Measurements from ENCODE around the gene DIS3L2. TPM values are rescaled to one million over a fixed set of nuclear protein-coding genes. Genes with fewer than 3 reads are reported as not detected.

DIS3L2 gene
- total RNA-seq, 4 donors from 2014 or later = 16.1 to 26.7 (median 22.0) TPM

- WGBS = 92% methylated on average over 2 of the region's 2 CpGs
- no peaks in the 10 kb centered on the region for H3K4me1 ChIP-seq
- TF ChIP-seq EP300 (IDR thresholded peaks at IDR 0.05) (no peak), POLR2A (IDR thresholded peaks at IDR 0.05; ENCODE audit: low read depth) (no peak), CTCF (IDR thresholded peaks at IDR 0.05) (no peak), POLR2AphosphoS5 (IDR thresholded peaks at IDR 0.05) (no peak)
- DNase-seq (ENCODE audit: extremely low spot score) = no peak
- intact Hi-C loops (cut with DNase I) = no loop called here
- no peak overlapping the region for H3K27ac ChIP-seq (replicated peaks in 1 of 4)
- H3K36me3 ChIP-seq = no peaks in the 10 kb centered on the region
- no peak overlapping the region for H3K4me3 ChIP-seq
- H3K9me3 ChIP-seq = peaks cover 0 to 5% (median 0%) of the 10 kb centered on the region in 4 donors
- peaks cover 0 to 5% (median 0%) of the 10 kb centered on the region in 4 donors for H3K27me3 ChIP-seq
Measured at GRCh38 chr2:231951452-231952035, 10.0 kb upstream of the DIS3L2 start.

GRCh38 chr2:231955758-231956472, 5.6 kb upstream of the DIS3L2 start:
- H3K27ac ChIP-seq (replicated peaks in 1 of 4) = no peak overlapping the region
- WGBS = 96% methylated on average over 8 of the region's 8 CpGs
- DNase-seq (ENCODE audit: extremely low spot score) = no peak
- H3K27me3 ChIP-seq = no peaks in the 10 kb centered on the region
- peaks cover 0 to 5% (median 0%) of the 10 kb centered on the region in 4 donors for H3K9me3 ChIP-seq
- no peak overlapping the region for H3K4me3 ChIP-seq
- TF ChIP-seq EP300 (IDR thresholded peaks at IDR 0.05) (no peak), POLR2A (IDR thresholded peaks at IDR 0.05; ENCODE audit: low read depth) (no peak), CTCF (IDR thresholded peaks at IDR 0.05) (no peak), POLR2AphosphoS5 (IDR thresholded peaks at IDR 0.05) (no peak)
- intact Hi-C loops (cut with DNase I) = no loop called here
- peaks cover 3 to 5% (median 4%) of the 10 kb centered on the region in 4 donors for H3K4me1 ChIP-seq
- H3K36me3 ChIP-seq = no peaks in the 10 kb centered on the region

GRCh38 chr2:231957913-231958763, 3.4 kb upstream of the DIS3L2 start:
- TF ChIP-seq CTCF (IDR thresholded peaks at IDR 0.05) (no peak), EP300 (IDR thresholded peaks at IDR 0.05) (no peak), POLR2A (IDR thresholded peaks at IDR 0.05; ENCODE audit: low read depth) (no peak), POLR2AphosphoS5 (IDR thresholded peaks at IDR 0.05) (no peak)
- intact Hi-C loops (cut with DNase I) = no loop called here
- Histone ChIP-seq H3K4me1 (peaks cover 12 to 20% (median 19%) of the 10 kb centered on the region in 4 donors), H3K36me3 (no peaks in the 10 kb centered on the region), H3K4me3 (no peak overlapping the region), H3K27ac (replicated peaks in 1 of 4) (no peak overlapping the region), H3K9me3 (no peaks in the 10 kb centered on the region), H3K27me3 (no peaks in the 10 kb centered on the region)
- DNase-seq (ENCODE audit: extremely low spot score) = no peak
- 63% methylated on average over 4 of the region's 4 CpGs for WGBS

- Histone ChIP-seq H3K4me1 (peaks cover 20 to 34% (median 30%) of the 10 kb centered on the region in 4 donors), H3K4me3 (peak overlapping the region; percentile 93 to 100 (median 96)), H3K27me3 (no peaks in the 10 kb centered on the region), H3K27ac (replicated peaks in 1 of 4) (peak overlapping the region; percentile 80 to 88 (median 82)), H3K9me3 (no peaks in the 10 kb centered on the region), H3K36me3 (no peaks in the 10 kb centered on the region)
- TF ChIP-seq POLR2AphosphoS5 (IDR thresholded peaks at IDR 0.05) (no peak), CTCF (IDR thresholded peaks at IDR 0.05) (no peak), POLR2A (IDR thresholded peaks at IDR 0.05; ENCODE audit: low read depth) (no peak), EP300 (IDR thresholded peaks at IDR 0.05) (no peak)
- WGBS = 56% methylated on average over 18 of the region's 18 CpGs
- intact Hi-C loops (cut with DNase I) = no loop called here
- DNase-seq (ENCODE audit: extremely low spot score) = no peak
Measured at GRCh38 chr2:231960810-231961348, 634 bp upstream of the DIS3L2 start.

Data from esophagus muscularis mucosa (tissue), 4 donors.